Ishikawa (cell line): Measurements from ENCODE around the gene DCTD.

Source experiments
- CEBPB ChIP-seq: IDR thresholded peaks from 2 replicates; pipeline ENCODE4 v1.6.1; 2012
- CREB1 ChIP-seq: IDR thresholded peaks from 2 replicates; pipeline ENCODE4 v1.6.1; 2012; ENCODE audit warnings: low read depth
- EGR1 ChIP-seq: IDR thresholded peaks from 2 replicates; pipeline ENCODE4 v1.6.1; 2012
- EP300 ChIP-seq: IDR thresholded peaks from 2 replicates; pipeline ENCODE4 v1.6.1; 2012; ENCODE audit warnings: borderline replicate concordance
- FOXM1 ChIP-seq: IDR thresholded peaks from 2 replicates; pipeline ENCODE4 v1.6.1; 2012; ENCODE audit warnings: low read depth, borderline replicate concordance
- MAX ChIP-seq: IDR thresholded peaks from 2 replicates; pipeline ENCODE4 v1.6.1; 2012
- NFIC ChIP-seq: IDR thresholded peaks from 2 replicates; pipeline ENCODE4 v1.6.1; 2012
- RAD21 ChIP-seq: IDR thresholded peaks from 2 replicates; pipeline ENCODE4 v1.6.1; 2012; ENCODE audit warnings: low read depth
- REST ChIP-seq: IDR thresholded peaks from 2 replicates; pipeline ENCODE4 v1.6.1; 2012; ENCODE audit warnings: low read depth, mild to moderate bottlenecking
- TAF1 ChIP-seq: IDR thresholded peaks from 2 replicates; pipeline ENCODE4 v1.6.1; 2012; ENCODE audit warnings: low read depth, mild to moderate bottlenecking
- TCF12 ChIP-seq: IDR thresholded peaks from 2 replicates; pipeline ENCODE4 v1.6.1; 2012; ENCODE audit warnings: low read depth
- TEAD4 ChIP-seq: IDR thresholded peaks from 2 replicates; pipeline ENCODE4 v1.6.1; 2012
- USF1 ChIP-seq: IDR thresholded peaks from 2 replicates; pipeline ENCODE4 v1.6.1; 2012
- YY1 ChIP-seq: IDR thresholded peaks from 2 replicates; pipeline ENCODE4 v1.6.1; 2012; ENCODE audit warnings: low read depth
- ZBTB7A ChIP-seq: IDR thresholded peaks from 2 replicates; pipeline ENCODE4 v1.6.1; 2012; ENCODE audit warnings: low read depth

Gene DCTD

GRCh38 chr4:182853731-182854330 lies 63.4 kb downstream of the DCTD start:
- no peak for TF ChIP-seq USF1
- no peak for TF ChIP-seq TAF1
- no peak for TF ChIP-seq TEAD4
- no peak for TF ChIP-seq YY1
- TF ChIP-seq ZBTB7A, result no peak
- TF ChIP-seq CREB1, result no peak
- no peak for TF ChIP-seq TCF12
- no peak for TF ChIP-seq REST
- no peak for TF ChIP-seq NFIC
- TF ChIP-seq RAD21, result no peak
- no peak for TF ChIP-seq CEBPB
- no peak for TF ChIP-seq MAX
- TF ChIP-seq EP300, result no peak
- no peak for TF ChIP-seq FOXM1

GRCh38 chr4:182848685-182849084 lies 68.5 kb downstream of the DCTD start:
- TF ChIP-seq REST, result no peak
- TF ChIP-seq CREB1, result no peak
- TF ChIP-seq USF1, result no peak
- TF ChIP-seq EGR1, result no peak
- no peak for TF ChIP-seq TCF12
- no peak for TF ChIP-seq ZBTB7A
- no peak for TF ChIP-seq CEBPB
- no peak for TF ChIP-seq EP300
- TF ChIP-seq TAF1, result no peak
- no peak for TF ChIP-seq NFIC
- TF ChIP-seq FOXM1, result no peak
- no peak for TF ChIP-seq YY1
- no peak for TF ChIP-seq MAX
- TF ChIP-seq RAD21, result no peak
- no peak for TF ChIP-seq TEAD4

- TF ChIP-seq ZBTB7A (no peak), NFIC (no peak), CREB1 (no peak), RAD21 (no peak), USF1 (no peak)
Observed at GRCh38 chr4:182847576-182848450, 69.4 kb downstream of the DCTD start.

GRCh38 chr4:182846036-182846435 lies 71.2 kb downstream of the DCTD start:
- TF ChIP-seq ZBTB7A (no peak), RAD21 (no peak), CREB1 (no peak), TCF12 (no peak), CEBPB (no peak), TAF1 (no peak), REST (no peak), USF1 (no peak), MAX (no peak), NFIC (no peak), TEAD4 (no peak), YY1 (no peak), EGR1 (no peak), FOXM1 (no peak), EP300 (no peak)
